Jurkat, Clone E6-1 (cell line): ENCODE measurements around the gene CATSPERZ.

Experiments used
- DNase-seq: peaks from one replicate; pipeline ENCODE4 v3.0.0-alpha.2; 2011; ENCODE audit warnings: low read depth, low spot score
- H3K4me3 ChIP-seq: 2 replicates; pipeline ENCODE4 v1.5.1; 2011; ENCODE audit warnings: mild to moderate bottlenecking, low read length, control low read depth, moderate library complexity

CATSPERZ gene

DNA sequence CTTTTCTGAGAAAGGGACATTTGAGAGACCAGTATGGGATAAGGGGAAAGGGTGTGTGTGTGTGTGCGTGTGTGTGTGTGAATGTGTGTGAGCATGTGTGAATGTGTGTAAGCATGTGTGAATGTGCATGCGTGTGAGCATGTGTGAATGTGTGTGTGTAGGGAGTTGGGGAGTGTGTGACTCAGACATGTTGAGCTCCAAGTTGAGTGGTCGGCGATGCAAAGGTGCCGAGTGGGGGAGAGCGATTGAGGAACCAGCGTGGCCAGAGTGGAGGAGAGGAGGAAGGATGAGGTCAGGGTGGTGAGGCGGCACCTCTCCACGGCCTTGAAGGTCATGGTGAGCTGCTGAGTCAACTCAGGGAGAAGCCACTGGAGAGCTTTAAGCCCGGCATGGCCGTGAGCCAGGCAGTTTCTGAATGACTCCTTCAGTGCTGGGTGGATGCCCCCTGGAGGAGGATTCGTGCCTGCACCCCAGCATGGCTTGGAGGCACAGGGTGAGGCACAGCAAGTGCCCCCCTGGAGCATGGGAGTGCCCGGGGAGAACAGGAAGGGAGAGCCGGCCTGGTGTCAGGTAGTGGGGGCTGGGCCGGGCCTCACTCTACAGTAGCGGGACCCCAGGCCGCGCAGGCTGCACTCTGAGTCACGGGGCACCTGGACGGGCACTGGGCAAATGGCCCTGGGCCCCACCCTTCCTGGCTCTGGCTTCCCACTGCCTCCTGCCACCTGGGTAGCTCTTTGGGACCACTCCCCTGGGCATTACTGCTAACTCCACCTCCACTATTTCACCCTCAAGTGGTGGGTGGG is 31.6 kb downstream of the CATSPERZ start:
- H3K4me3 ChIP-seq: no peak overlapping the region
- peak; percentile 51 for DNase-seq

DNA sequence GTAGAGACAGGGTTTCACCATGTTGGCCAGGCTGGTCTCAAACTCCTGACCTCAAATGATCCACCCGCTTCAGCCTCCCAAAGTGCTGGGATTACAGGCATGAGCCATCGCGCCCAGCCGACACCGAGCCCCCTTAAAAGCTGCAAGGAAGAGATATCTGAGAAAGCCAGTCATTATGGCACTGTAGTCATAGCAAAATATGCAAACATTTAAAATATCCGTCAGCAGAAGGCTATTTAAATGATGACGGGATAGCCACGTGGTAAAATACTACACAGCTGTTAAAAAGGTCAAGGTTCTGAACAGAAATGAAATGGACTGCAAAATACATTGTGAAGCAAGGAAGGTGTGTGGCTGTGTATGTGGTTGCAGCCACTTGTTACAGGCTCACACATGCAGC is 33.4 kb downstream of the CATSPERZ start:
- no peak for DNase-seq

DNA sequence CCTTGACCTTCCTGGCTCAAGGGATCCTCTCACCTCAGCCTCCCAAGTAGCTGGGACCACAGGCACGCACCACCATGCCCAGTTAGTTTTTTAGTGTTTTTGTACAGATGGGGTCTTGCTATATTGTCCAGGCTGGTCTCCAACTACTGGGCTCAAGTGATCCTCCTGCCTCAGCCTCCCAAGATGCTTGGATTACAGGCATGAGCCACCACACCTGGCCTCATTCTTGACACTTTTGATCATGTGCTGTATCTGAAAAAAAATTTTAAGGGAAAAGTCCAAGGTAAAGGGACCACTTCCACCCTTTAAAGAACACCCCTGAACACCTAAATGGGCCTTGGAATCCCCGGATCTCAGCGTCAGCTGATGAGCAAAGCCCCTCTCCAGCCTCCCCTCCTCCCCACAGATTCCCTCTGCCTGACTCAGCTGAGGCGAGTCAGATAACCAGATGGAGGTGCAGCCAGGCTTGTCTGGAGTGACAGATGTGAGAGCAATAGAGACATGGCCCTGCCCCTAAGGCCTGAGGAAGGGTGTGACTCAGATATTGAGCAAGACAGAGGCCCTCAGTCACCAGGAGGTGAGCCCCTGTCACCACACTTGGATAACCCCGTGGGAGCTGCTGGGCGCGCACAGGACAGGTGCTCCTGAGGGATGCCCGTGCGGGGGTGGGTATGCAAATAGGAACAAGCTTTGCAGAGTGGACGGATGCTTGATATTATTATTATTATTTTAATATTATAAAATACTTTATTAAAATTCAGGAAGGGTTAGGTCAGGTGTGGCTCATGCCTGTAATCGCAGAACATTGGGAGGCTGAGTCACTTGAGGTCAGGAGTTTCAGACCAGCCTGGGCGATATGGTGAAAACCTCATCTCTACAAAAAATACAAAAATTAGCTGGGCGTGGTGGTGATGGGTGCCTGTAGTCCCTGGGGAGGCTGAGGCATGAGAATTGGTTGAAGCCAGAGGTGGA is 34.9 kb downstream of the CATSPERZ start:
- H3K4me3 ChIP-seq: no peak overlapping the region
- DNase-seq: no peak

More for the DNA sequence above, 33.4 kb downstream of the CATSPERZ start:
- no peak overlapping the region for H3K4me3 ChIP-seq

DNA sequence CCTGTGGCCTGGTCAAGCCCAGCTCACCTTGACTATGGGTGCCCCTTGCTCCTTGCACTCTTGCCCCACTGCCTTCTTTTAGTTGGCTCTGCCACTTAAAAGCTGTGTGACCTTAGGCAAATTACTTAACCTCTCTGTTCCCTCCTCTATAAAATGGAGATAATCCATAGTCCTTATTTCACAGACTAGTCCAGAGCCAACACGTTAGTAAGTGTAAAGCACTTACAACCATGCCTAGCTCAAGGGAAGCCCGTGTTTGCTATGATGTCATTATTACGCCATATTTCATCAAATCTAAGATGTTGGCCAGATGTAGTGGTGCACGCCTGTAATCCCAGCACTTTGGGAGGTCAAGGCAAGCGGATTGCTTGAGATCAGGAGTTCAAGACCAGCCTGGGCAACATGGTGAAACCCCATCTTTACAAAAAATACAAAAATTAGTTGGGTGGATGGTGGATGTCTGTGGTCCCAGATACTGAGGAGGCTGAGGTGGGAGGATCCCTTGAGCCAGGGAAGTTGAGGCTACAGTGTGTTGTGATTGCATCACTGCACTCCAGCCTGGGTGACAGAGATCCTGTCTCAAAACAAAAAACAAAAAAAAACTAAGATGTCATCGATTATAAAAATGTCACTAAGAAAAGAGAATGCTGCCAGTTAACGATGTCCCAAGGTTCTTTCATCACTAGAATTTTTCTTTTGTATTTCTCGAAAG is 37.5 kb downstream of the CATSPERZ start:
- H3K4me3 ChIP-seq: no peak overlapping the region
- DNase-seq: no peak

DNA sequence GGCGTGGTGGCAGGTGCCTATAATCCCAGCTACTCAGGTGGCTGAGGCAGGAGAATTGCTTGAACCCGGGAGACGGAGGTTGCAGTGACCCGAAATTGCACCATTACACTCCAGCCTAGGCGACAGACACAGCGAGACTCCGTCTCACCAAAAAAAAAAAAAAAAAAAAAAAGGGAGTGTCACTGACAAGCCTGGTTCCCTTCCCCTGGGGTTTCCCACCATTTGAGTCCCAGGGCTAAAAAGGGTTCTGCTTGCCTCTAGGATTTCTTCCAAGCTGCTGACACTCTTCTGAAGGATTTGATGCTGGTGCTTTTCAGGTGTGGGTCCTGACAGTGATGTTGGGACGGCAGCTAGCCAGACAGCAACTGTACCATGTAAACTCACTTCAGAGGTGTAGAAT is 38.6 kb downstream of the CATSPERZ start:
- no peak for DNase-seq
- no peak overlapping the region for H3K4me3 ChIP-seq

DNA sequence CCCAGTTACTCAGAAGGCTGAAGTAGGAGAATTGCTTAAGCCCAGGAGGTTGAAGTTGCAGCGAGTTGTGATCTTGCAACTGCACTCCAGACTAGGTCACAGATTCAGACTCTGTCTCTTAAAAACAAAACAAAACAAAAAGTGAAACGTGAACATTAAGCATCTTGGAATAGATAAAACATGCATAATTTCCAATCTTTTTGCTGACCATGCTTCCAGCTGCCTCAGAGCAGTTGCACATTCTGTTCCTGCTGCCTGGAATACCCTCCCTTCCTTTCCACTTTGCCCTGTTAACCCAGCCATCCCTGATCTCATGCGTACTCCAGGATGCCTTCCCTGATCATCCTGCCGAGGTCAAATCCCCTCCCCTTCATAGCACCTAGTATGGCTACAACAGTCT is 39.1 kb downstream of the CATSPERZ start:
- no peak for DNase-seq
- peak overlapping the region; percentile 48 for H3K4me3 ChIP-seq

DNA sequence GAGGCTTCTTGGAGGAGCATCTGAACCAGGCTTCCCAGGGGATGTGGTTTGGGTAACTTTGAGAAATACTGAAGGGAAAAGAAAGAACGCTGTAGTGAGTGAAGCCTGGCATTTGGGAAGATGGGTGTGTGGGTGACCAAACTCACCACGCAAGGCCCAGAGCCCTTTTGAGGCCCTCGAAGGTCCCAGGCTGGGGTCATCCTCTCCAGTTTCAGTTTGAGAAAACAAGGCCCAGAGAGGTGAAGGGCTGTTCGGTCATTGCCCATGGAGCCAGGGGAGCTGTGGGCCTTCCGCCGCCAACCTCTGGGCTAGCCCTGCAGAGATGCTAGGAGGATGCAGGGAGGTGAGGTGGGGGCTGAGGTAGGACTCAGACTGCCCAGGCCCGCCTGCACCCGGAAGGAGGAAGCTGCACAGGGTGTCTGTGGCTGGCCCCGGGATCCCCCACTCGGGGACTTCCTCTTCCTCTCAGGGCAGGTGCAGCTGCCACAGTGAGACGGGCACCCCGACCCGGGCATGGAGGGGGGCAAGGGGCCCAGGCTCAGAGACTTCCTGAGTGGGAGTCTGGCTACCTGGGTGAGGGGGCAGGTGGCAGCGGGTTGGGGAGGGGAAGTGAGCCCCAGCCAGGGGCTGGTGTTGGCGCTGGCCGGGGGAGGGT is 39.7 kb downstream of the CATSPERZ start, which contains the start of gene CCDC88B:
Gene CCDC88B, plus strand, starts transcription at position 451 of the 655 bp plus-strand sequence. Its CDS starts 63 bp downstream, at position 514.
- peak; percentile 70 for DNase-seq

DNA sequence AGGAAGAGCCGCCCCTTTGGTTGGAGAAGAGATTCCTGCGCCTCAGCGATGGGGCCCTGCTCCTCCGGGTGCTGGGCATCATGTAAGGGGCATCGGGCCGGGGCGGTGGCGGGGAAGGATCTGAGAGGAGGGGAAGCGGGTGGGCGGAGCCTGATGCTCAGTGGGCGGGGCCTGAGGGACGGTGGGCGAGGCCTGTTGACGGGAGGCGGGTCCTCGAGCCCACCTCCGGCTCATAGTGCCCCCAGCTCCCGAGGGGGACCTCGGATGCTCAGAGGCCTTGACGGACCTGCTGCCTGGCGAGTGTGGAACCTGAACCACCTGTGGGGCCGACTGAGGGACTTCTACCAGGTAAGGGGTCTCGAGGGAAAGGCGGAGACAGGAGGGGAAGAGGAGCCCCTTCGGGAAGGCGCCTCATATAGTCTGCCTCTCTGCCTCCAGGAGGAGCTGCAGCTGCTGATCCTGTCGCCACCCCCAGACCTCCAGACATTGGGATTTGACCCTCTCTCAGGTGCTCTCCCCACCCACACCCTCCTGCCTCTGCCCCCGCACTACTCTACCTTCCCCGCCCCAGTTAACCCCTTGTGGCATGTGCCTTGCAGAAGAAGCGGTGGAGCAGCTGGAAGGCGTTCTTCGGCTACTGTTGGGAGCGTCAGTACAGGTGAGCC is 40.6 kb downstream of the CATSPERZ start:
- H3K4me3 ChIP-seq: peak overlapping the region; percentile 48
- DNase-seq: no peak

More for the DNA sequence above, 39.7 kb downstream of the CATSPERZ start, which contains the start of gene CCDC88B:
- peak within 1 kb of the TSS; percentile 48 for H3K4me3 ChIP-seq

DNA sequence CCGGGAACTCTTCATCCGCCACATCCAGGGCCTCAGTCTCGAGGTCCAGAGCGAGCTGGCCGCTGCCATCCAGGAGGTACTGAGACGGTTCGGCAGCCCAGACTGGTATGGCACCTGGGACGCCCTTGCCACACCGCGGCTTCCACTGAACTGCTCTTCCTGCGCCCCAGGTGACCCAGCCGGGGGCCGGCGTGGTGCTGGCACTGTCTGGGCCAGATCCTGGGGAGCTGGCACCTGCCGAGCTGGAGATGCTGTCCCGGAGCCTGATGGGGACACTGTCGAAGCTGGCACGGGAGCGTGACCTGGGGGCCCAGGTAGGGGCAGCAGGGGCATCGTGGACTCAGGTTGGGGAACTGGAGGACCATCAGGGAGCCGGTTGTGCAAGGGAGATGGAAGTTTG is 41.3 kb downstream of the CATSPERZ start:
- no peak for DNase-seq
- no peak overlapping the region for H3K4me3 ChIP-seq

DNA sequence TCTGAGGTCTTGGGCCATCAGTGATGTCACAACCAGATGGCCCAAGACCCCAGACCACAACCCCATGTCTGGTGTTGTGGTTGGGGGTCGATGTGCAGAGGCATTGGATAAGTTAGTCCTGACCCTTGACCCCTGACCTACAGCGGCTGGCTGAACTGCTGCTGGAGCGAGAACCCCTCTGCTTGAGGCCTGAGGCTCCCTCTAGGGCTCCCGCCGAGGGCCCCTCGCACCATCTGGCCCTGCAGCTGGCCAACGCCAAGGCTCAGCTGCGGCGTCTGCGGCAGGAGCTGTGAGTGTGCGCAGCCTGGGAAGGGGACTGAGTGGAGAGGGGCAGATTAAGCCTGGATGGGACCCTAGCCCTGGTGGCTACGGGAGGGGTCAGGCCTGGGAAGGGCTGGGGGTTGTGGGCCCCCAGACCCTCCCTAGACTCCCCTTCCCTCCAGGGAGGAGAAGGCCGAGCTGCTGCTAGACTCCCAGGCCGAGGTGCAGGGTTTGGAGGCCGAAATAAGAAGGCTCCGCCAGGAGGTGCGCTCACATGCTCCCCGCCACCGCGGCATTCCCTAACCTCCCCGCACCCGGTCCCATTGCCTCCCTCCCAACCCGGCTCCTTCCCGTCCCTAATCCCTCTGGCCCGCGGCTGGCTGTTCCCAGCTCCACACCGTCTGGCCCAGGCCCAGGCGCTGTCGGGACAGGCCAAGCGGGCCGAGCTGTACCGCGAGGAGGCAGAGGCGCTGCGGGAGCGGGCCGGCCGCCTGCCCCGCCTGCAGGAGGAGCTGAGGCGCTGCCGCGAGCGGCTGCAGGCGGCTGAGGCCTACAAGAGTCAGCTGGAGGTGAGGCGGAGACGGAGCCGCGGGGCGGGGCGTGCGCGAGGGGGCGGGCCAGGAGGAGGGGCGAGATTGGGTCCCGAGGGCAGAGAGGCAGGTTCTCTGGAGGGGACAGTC is 42.0 kb downstream of the CATSPERZ start:
- peak; percentile 72 for DNase-seq
- H3K4me3 ChIP-seq: 0 out of 2 replicates have a peak overlapping the region, but pooled peaks have one; percentile 13

DNA sequence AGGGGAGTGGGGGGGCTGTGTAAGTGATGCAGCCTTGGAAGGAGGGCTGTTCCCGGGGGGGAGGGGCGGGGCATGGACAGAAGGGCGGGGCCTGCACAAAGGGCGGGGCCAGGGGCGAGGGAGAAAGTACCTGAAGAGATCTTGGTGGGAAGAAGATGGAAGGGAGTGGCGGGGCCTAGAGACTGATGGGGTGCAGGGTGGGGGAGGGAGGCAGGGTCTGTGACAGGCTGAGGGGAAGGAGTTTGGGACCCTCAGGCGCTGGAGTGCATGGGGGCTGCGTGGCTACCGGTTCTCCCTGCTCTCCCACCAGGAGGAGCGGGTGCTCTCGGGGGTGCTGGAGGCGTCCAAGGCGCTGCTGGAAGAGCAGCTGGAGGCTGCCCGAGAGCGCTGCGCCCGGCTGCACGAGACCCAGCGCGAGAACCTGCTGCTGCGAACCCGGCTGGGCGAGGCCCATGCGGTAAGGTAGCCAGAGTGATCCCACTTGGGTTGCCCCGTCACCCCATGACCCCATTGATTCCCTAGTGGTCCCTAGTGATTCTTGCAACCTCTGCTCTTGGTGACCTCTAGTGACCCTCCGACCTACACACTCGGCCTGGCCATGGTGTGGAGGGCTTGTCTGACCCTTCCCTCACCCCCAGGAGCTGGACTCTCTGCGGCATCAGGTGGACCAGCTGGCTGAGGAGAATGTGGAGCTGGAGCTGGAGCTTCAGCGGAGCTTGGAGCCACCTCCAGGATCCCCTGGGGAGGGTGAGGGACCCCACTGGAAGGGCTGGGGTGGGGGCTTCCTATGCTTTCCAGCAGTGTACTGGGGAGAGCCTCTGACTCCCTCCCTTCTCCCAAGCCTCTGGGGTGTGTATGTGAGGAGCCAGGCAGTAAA is 42.9 kb downstream of the CATSPERZ start:
- DNase-seq: no peak
- no peak overlapping the region for H3K4me3 ChIP-seq

DNA sequence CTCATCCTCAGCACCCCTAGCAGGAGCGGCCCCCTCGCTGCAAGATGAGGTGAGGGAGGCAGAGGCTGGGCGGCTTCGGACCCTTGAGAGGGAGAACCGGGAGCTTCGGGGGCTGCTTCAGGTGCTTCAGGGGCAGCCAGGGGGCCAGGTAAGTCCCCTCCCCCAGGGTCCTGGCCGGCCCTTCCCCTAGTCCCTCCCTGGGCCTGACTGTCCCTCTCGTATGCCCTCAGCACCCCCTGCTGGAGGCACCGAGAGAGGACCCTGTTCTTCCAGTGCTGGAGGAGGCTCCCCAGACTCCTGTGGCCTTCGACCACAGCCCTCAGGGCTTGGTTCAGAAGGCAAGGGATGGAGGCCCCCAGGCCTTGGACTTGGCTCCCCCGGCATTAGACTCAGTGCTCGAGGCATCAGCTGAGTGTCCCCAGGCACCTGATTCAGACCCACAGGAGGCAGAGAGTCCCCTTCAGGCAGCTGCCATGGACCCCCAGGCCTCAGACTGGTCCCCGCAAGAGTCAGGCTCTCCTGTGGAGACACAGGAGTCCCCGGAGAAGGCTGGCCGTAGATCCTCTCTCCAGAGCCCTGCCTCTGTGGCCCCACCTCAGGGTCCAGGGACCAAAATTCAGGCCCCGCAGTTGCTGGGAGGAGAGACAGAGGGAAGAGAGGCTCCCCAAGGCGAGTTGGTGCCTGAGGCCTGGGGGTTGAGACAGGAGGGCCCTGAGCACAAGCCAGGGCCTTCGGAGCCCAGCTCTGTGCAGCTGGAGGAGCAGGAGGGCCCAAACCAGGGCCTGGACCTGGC is 43.8 kb downstream of the CATSPERZ start:
- no peak overlapping the region for H3K4me3 ChIP-seq
- no peak for DNase-seq

DNA sequence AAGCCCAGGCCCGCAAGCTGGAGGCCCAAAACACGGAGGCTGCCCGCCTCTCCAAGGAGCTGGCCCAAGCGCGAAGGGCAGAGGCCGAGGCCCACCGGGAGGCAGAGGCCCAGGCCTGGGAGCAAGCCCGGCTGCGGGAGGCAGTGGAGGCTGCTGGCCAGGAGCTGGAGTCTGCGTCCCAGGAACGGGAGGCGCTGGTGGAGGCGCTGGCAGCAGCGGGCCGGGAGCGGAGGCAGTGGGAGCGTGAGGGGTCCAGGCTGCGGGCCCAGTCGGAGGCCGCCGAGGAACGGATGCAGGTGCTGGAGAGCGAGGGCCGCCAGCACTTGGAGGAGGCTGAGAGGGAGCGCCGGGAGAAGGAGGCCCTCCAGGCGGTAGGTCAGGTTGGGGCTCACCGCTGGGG is 44.6 kb downstream of the CATSPERZ start:
- no peak for DNase-seq
- no peak overlapping the region for H3K4me3 ChIP-seq

DNA sequence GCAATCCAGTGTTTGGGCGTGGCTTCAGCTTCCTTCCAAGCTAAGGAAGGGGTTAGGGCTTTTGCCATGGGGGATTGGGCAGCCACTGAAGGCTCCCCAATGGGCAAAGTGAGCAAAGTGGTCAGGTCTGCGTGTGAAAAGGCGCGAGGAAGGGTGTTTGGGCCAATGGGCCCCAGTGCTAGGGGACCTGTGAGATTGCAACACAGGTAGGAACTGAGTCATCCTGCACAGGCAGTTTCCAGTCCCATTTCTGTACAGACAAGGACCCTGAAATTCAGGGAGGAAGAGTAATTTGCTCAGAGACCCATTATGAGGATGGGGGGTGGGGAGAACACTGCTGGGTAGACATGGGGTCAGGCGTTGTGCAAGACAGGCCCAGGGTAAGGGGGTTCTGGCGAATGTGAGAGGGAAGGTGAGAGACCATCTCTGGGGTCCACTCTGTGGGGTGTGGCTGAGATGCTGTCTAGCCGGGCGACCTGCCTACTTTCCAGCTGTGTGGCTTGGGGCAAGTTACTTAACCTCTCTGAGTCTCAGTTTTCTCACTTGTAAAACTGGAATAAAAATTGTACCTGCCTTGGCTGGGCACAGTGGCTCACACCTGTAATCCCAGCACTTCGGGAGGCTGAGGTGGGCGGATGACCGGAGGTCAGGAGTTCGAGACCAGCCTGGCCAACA is 47.2 kb downstream of the CATSPERZ start:
- DNase-seq: no peak
- no peak overlapping the region for H3K4me3 ChIP-seq

DNA sequence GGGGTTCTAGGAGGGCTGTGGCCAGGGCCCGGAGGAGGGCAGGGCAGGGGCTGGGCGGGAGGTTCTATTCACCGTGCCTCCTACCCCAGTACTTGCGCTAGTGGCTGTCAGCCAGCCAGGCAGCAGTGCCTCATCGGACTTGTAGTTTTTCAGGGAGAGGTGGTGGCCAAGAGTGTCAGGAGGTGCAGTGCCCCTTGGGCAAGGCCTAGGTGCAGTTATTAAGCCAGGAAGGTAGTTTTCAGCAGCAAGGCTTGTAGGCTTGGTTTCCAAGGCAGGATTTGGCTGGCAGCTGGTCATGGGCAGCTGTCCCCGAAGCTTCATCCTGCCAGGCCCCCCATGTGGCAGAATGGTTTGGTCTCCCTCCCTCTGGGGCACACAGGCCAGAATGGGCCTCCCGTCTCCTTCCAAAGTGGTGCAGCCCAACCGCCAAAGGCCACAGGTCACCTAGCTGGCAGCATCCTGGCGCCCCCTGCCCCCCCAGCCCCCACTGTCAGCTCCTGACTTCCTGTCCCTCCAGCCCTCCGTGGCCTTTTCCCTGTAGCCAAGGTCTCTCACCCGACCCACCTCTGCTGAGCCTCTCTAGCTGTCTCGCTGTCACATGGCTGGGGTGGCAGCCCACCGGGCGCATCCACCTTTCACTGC is 48.3 kb downstream of the CATSPERZ start:
- no peak for DNase-seq
- H3K4me3 ChIP-seq: no peak overlapping the region
